GM18868 (cell line): ENCODE data around the gene MANF.
"Not testable (repeated sequence)": the region's sequence is repeated elsewhere in the genome, so short reads cannot be mapped to it uniquely, and the experiment has no call there.

Experiments
- ATAC-seq: cut with Tn5 transposase; IDR thresholded peaks from one replicate; pipeline ENCODE4 v1.9.1; 2021; ENCODE audit warnings: mild to moderate bottlenecking, moderate library complexity; ENCODE audit not compliant: unreplicated experiment

MANF gene

GRCh38 chr3:51384726-51385473 is at the start of gene MANF:
Gene MANF (plus strand): TSS chr3:51385291. CDS start chr3:51385343, 52 bp downstream.
- ATAC-seq: peak; percentile 95

- no peak for ATAC-seq
Observed at GRCh38 chr3:51336261-51336660, 48.8 kb upstream of the MANF start.

- ATAC-seq: no peak
Observed at GRCh38 chr3:51337666-51338065, 47.4 kb upstream of the MANF start.

DNA sequence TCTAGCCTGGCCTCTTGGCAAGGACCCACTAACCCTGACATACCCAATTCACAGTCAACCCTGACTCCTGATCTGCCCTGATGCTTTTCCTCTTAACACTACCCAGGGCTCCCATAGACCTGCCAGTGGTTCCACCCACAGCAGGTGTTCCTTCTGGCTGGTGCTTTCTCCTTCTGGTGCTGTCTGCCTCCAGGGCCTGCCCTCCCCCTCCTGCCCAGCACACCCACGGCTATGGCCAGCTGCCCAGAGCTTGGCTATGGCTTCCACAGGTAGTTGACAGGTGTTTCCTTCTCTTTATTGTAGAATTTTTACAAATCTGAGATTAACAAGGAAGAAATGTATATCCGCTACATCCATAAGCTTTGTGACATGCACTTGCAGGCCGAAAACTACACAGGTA is 46.5 kb upstream of the MANF start:
- ATAC-seq: no peak

GRCh38 chr3:51340013-51340829 is 44.9 kb upstream of the MANF start:
- ATAC-seq: no peak

- ATAC-seq: no peak
Observed at GRCh38 chr3:51340989-51341636, 44.0 kb upstream of the MANF start.

DNA sequence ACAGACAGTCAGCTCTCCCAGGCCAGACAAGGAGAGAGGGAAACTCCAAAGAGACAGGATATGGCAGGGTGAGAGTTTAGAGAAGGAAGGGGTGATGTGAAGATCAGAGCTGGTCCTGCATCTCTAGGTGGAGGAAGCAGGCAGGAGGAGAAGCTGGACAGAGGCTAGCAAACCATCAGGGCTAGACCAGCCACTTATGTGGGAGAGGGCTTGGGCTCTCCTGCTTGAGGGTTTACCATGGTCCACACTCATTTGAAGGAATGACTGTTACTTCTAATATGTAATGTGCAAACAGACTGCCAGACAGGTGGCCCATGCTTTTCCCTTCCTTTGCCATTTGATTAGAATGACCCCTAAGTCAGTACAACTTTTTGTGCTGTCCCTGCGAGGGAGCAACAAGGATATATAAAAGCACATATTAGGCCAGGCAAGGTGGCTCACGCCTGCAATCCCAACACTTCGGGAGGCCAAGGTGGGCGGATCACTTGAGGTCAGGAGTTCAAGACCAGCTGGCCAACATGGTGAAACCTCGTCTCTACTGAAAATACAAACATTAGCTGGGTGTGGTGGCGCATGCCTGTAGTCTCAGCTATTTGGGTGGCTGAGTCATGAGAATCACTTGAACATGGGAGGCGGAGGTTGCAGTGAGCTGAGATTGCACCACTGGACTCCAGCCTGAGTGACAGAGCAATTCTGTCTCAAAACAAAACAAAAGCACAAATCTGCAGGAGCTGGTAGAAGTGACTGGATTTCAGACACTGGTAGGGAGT is 41.0 kb upstream of the MANF start:
- no peak for ATAC-seq

GRCh38 chr3:51350751-51351150 is 34.3 kb upstream of the MANF start:
- no peak for ATAC-seq

DNA sequence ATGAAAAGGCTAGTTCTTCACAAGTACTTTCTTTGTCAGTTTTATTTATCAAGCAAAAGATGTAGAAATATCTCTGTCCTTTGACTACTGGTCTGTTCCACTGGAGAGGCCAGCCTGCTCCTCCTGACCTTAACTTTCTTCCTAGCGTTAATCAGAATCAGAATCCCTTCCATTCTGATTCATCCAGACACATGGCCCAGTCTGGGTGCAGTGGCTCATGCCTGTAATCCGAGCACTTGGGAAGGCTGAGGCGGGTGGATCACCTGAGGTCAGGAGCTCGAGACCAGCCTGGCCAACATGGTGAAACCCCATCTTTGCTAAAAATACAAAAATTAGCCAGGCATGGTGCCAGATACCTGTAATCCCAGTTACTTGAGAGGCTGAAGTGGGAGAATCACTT is 32.0 kb upstream of the MANF start:
- ATAC-seq: no peak

- no peak for ATAC-seq
Observed at GRCh38 chr3:51353691-51354090, 31.4 kb upstream of the MANF start.

DNA sequence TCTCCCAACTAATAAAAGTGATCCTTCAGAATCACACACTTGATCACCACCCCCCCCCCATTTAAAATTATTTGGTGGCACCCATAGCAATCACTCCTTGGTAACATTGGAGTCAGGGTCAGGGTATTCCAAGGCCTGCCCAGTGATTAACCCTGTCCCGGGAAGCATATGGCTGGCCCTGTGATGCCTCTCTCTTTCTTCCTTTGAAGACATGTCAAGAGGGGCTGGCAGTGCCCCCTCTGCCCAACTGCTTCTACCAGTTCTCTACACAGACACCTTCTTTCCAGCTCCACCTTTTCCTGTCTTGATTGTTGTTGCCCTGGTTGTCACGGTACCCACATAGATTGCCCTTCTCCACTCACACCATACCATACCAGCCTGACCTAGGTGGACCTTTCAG is 30.9 kb upstream of the MANF start:
- ATAC-seq: no peak

GRCh38 chr3:51354731-51355615 is 30.1 kb upstream of the MANF start:
- ATAC-seq: no peak

GRCh38 chr3:51355891-51356578 is 29.1 kb upstream of the MANF start:
- no peak for ATAC-seq

DNA sequence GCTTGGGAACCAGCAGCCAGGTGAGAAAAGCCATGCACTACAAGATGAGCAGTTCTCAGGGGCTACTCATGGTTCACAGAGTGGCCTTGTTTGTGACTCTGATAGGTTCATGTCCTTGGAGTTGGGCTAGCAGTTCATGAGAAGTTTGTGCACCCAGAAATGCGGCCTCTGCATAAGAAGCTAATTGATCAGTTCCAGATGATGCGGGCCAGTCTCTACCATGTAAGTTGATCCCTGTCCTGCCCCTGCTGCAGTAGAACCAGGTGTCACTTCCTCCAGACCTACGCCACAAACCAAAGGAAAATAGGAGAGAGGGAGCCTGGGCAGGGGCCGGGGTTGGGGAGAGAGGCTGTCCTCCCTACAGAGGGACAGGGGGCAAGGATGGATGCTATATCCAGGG is 27.2 kb upstream of the MANF start:
- ATAC-seq: no peak

GRCh38 chr3:51358981-51359380 is 26.1 kb upstream of the MANF start:
- ATAC-seq: no peak

DNA sequence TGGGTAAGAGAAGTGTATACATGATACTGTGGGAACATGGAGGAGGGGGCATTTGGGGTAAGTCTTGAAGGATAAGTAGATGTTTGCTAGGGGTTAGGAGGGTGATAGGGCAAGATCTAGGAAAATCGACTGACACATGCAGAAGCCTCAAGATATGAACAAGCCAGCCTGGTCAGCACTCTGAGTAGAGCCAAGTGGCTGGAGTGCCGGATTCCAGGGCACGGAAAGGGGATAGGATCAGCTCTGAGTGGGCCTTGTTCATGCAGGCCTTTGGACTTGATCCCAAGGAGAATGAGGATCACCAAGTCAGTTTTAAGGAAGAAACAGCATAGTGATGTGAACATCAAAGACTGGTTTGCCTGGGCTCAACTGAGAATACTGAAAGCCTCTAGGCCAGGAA is 24.3 kb upstream of the MANF start:
- no peak for ATAC-seq

- no peak for ATAC-seq
Observed at GRCh38 chr3:51361746-51362145, 23.3 kb upstream of the MANF start.

- no peak for ATAC-seq
Observed at GRCh38 chr3:51362476-51362875, 22.6 kb upstream of the MANF start.

- ATAC-seq: not testable (repeated sequence)
Observed at GRCh38 chr3:51368276-51368675, 16.8 kb upstream of the MANF start.
